DOHH2 (cell line): ENCODE measurements around the gene SDS.

Experiments used
- CTCF ChIP-seq: fragments of 200-600 bp; sonication (generic); IDR thresholded peaks from one replicate; pipeline ENCODE4 v1.5.1; 2014; ENCODE audit warnings: antibody characterized with exemption, mild to moderate bottlenecking, low read depth, low read length; ENCODE audit not compliant: poor library complexity, severe bottlenecking
- EZH2phosphoT487 ChIP-seq: fragments of 200-600 bp; sonication (generic); IDR thresholded peaks from 2 replicates; pipeline ENCODE4 v1.6.1; 2017; ENCODE audit warnings: borderline replicate concordance, mild to moderate bottlenecking, antibody characterized with exemption, low read length, moderate library complexity, mixed read lengths

GRCh38 chr12:113364698-113365097, 39.0 kb downstream of the SDS start:
- TF ChIP-seq CTCF: no peak
- TF ChIP-seq EZH2phosphoT487: no peak
